Measurements from ENCODE around the gene PBXIP1. TPM values are rescaled to one million over a fixed set of nuclear protein-coding genes. Genes with fewer than 3 reads are reported as not detected.

The PBXIP1 gene
- total and polyA plus RNA-seq, 2 donors from 2014 or later: 83.9 to 115 TPM

- Histone ChIP-seq H3K9ac (ENCODE audit: low read length in 3 of 3) (peak overlapping the region in 1 of 3 donors; percentile 55), H3K4me1 (ENCODE audit: control insufficient read depth in 2 of 3, insufficient read depth in 2 of 3, low read depth in 1 of 3, low read length in 3 of 3) (peaks cover 0 to 10% (median 5%) of the 10 kb centered on the region in 3 donors), H3K27me3 (ENCODE audit: control insufficient read depth, insufficient read depth, low read length) (no peaks in the 10 kb centered on the region), H3K4me3 (ENCODE audit: low read length in 3 of 3) (peak overlapping the region in 2 of 3 donors; percentile 33 to 41), H3K9me3 (ENCODE audit: control insufficient read depth in 2 of 3, insufficient read depth in 1 of 3, low read length in 3 of 3) (no peaks in the 10 kb centered on the region), H3K27ac (ENCODE audit: low read depth in 2 of 2, low read length in 2 of 2) (peak overlapping the region; percentile 84 to 87), H3K36me3 (ENCODE audit: control insufficient read depth in 2 of 3, insufficient read depth in 3 of 3, low read length in 3 of 3) (no peaks in the 10 kb centered on the region)
- TF ChIP-seq CTCF (IDR thresholded peaks at IDR 0.05; ENCODE audit: borderline replicate concordance, extremely low read depth, insufficient read depth): peak; percentile 75
- DNase-seq (peak; percentile 81 to 90 (median 84)), FAIRE-seq (no peak)
- intact Hi-C loops (cut with DNase I): no loop called here
Measured at GRCh38 chr1:154998818-154999570, 43.1 kb upstream of the PBXIP1 start.

GRCh38 chr1:154998201-154998780, 42.4 kb upstream of the PBXIP1 start:
- Histone ChIP-seq H3K9ac (ENCODE audit: low read length in 3 of 3) (no peak overlapping the region), H3K4me3 (ENCODE audit: low read length in 3 of 3) (no peak overlapping the region), H3K36me3 (ENCODE audit: control insufficient read depth in 2 of 3, insufficient read depth in 3 of 3, low read length in 3 of 3) (no peaks in the 10 kb centered on the region), H3K9me3 (ENCODE audit: control insufficient read depth in 2 of 3, insufficient read depth in 1 of 3, low read length in 3 of 3) (no peaks in the 10 kb centered on the region), H3K27ac (ENCODE audit: low read depth in 2 of 2, low read length in 2 of 2) (no peak overlapping the region), H3K4me1 (ENCODE audit: control insufficient read depth in 2 of 3, insufficient read depth in 2 of 3, low read depth in 1 of 3, low read length in 3 of 3) (peaks cover 0 to 10% (median 5%) of the 10 kb centered on the region in 3 donors), H3K27me3 (ENCODE audit: control insufficient read depth, insufficient read depth, low read length) (no peaks in the 10 kb centered on the region)
- DNase-seq: peak in 1 of 5 donors; percentile 43
- intact Hi-C loops (cut with DNase I): no loop called here
- TF ChIP-seq CTCF (IDR thresholded peaks at IDR 0.05; ENCODE audit: borderline replicate concordance, extremely low read depth, insufficient read depth): no peak
- no peak for FAIRE-seq

GRCh38 chr1:154996966-154997701, 41.2 kb upstream of the PBXIP1 start:
- H3K36me3 ChIP-seq (ENCODE audit: control insufficient read depth in 2 of 3, insufficient read depth in 3 of 3, low read length in 3 of 3): no peaks in the 10 kb centered on the region
- no peak overlapping the region for H3K4me3 ChIP-seq (ENCODE audit: low read length in 3 of 3)
- no peak for TF ChIP-seq CTCF (IDR thresholded peaks at IDR 0.05; ENCODE audit: borderline replicate concordance, extremely low read depth, insufficient read depth)
- FAIRE-seq (no peak), DNase-seq (peak in 1 of 5 donors; percentile 28)
- H3K9me3 ChIP-seq (ENCODE audit: control insufficient read depth in 2 of 3, insufficient read depth in 1 of 3, low read length in 3 of 3): no peaks in the 10 kb centered on the region
- H3K27me3 ChIP-seq (ENCODE audit: control insufficient read depth, insufficient read depth, low read length): no peaks in the 10 kb centered on the region
- no peak overlapping the region for H3K27ac ChIP-seq (ENCODE audit: low read depth in 2 of 2, low read length in 2 of 2)
- no peak overlapping the region for H3K9ac ChIP-seq (ENCODE audit: low read length in 3 of 3)
- peaks cover 0 to 10% (median 5%) of the 10 kb centered on the region in 3 donors for H3K4me1 ChIP-seq (ENCODE audit: control insufficient read depth in 2 of 3, insufficient read depth in 2 of 3, low read depth in 1 of 3, low read length in 3 of 3)
- intact Hi-C loops (cut with DNase I): no loop called here
